IgD-negative memory B cell (primary cell): ENCODE measurements around the gene DSG3. TPM values are rescaled to one million over a fixed set of nuclear protein-coding genes. Genes with fewer than 3 reads are reported as not detected.

Experiments used
- H3K27ac Mint-ChIP-seq, 3 donors: one replicate each; pipeline ENCODE4 v1.8.0; 2020 to 2022; ENCODE audit warnings: mild to moderate bottlenecking in 3 of 3, mixed read lengths in 3 of 3, moderate library complexity in 1 of 3
- H3K27me3 Mint-ChIP-seq: one replicate; pipeline ENCODE4 v1.8.0; 2021; ENCODE audit warnings: mixed read lengths
- H3K36me3 Mint-ChIP-seq: one replicate; pipeline ENCODE4 v1.8.0; 2020; ENCODE audit warnings: mild to moderate bottlenecking, mixed read lengths
- H3K4me1 Mint-ChIP-seq, 3 donors: one replicate each; pipeline ENCODE4 v1.8.0; 2020 to 2022; ENCODE audit warnings: mixed read lengths in 3 of 3, mild to moderate bottlenecking in 1 of 3
- H3K4me3 Mint-ChIP-seq, 4 donors: one replicate each; pipeline ENCODE4 v1.8.0; 2020 to 2022; ENCODE audit warnings: mild to moderate bottlenecking in 4 of 4, mixed read lengths in 4 of 4, moderate library complexity in 3 of 4
- H3K9me3 Mint-ChIP-seq, 3 donors: one replicate each; pipeline ENCODE4 v1.8.0; 2020 to 2021; ENCODE audit warnings: mixed read lengths in 3 of 3, mild to moderate bottlenecking in 1 of 3
- polyA plus RNA-seq: library from polyadenylated mRNA; unstranded; fragments of 300-500 nt; fragmentation: Illumina TruSeq; gene quantifications from one replicate; pipeline ENCODE4 v1.2.3, GENCODE V29; 2021

Gene DSG3
- polyA plus RNA-seq, 1 donor from 2014 or later: 0.04 TPM

DNA sequence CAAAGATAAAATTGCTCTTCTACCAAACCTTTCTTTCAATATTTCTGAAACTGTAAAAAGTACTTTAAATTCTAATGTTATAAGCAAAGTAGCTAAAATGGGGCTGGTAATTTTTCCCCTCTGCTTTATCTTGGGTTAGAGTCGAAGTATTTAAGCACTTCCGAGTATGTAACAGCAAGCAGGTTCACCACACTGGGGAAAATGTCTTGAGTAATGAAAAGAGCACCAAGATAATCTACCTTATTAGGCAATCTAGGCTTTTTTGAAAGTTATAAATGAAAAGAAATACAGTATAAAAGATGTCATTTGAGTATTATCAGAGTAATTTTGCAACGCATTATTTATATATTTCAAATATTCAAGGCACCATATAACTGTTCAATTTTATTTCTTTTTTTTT lies 687 bp upstream of the DSG3 start:
- H3K27me3 Mint-ChIP-seq: no peaks in the 10 kb centered on the region

DNA sequence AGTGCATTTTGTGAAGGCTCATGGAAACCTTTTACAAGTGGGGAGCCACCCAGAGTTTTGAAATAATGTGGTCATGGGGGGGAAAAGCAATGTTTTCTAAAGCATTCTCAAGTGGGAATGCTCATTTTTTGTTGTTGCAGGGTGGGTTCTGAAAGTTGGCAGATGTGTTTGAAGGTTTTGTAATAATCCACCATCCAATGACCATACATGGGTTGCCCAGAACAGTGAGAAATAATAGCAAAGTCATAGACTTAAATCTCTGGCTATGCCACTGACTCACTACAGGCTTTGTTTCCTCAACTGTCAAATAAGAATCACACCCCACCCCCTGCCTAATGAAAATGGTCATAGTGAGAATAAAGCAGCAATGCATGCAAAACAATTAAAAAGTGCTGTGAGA lies 2.9 kb downstream of the DSG3 start:
- Mint-ChIP-seq H3K27ac (no peak overlapping the region), H3K4me3 (no peak overlapping the region), H3K9me3 (no peaks in the 10 kb centered on the region), H3K36me3 (no peaks in the 10 kb centered on the region), H3K4me1 (no peaks in the 10 kb centered on the region), H3K27me3 (no peaks in the 10 kb centered on the region)

More for the DNA sequence above, 687 bp upstream of the DSG3 start:
- no peaks in the 10 kb centered on the region for H3K9me3 Mint-ChIP-seq
- H3K4me3 Mint-ChIP-seq: no peak overlapping the region
- no peak overlapping the region for H3K27ac Mint-ChIP-seq
- no peaks in the 10 kb centered on the region for H3K4me1 Mint-ChIP-seq
- peaks cover 2% of the 10 kb centered on the region for H3K36me3 Mint-ChIP-seq

DNA sequence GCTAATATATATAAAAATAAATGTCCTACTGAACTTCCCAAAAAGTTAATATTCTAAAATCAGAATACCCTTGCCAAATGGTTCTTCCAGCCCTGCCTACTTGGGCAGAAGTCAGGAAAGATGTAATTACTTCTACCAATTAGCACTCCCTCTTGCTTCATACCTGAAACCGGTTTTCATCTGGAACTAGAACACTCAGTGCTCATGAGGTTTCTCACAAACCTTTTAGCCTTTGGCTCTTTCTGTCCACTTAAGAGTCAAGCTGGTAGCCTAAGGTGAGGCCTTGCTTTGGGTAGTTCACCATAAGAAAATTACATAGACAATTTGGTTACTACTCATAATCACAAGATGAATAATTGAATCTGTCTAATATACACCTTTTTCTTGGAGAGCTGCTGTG lies 4.1 kb downstream of the DSG3 start:
- no peak overlapping the region for H3K27ac Mint-ChIP-seq
- no peaks in the 10 kb centered on the region for H3K9me3 Mint-ChIP-seq
- no peaks in the 10 kb centered on the region for H3K4me1 Mint-ChIP-seq
- H3K27me3 Mint-ChIP-seq: no peaks in the 10 kb centered on the region
- H3K4me3 Mint-ChIP-seq: no peak overlapping the region
- H3K36me3 Mint-ChIP-seq: no peaks in the 10 kb centered on the region

DNA sequence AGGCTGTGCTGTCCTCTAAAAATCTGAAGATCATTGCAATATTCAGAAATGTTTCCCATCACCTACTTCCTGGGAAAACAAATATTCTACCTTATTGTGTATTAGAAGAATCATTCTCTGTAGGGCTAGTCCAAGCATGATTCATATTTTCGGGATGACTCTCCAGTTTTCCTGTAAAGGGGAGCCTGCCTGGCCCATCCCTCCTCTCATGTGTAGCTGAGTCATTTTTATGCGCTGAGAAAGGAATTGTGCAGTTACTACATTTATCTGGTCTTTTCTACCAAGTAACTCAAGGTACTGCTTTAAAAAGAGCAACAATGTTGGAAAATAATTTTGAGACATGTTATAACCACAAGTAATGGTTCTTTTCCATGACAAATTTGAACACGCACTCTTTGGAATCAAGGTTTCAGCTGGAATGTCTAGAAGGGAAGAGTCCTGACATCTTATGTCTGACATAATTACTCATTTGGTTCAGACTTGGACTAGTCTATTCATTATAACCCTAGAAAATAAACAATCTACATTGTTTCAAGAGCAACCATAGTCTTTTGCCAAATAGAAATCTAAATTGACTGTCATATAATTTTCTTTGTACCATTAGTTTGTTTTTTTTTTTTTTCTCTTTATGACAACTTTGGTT lies 6.6 kb downstream of the DSG3 start:
- Mint-ChIP-seq H3K36me3 (no peaks in the 10 kb centered on the region), H3K9me3 (peaks cover 0 to 2% (median 0%) of the 10 kb centered on the region in 3 donors), H3K4me1 (no peaks in the 10 kb centered on the region), H3K4me3 (no peak overlapping the region), H3K27me3 (no peaks in the 10 kb centered on the region), H3K27ac (no peak overlapping the region)

DNA sequence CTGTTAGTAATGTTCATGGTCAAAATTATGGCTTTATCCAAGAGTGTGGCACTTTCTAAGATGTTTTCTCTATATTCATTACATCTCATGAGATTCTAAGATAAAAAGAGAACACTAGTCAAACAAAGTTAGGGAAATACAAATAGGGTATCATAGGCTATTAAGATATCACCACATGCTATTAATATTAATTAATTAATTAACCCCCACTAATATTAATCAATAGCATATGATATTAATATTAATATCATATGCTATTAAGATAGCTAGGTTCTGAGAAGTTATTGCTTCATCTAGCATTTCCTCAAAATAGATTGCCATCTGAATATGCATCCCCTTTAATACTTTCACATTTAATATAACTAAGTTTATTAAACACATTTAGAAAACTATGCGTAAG lies 22.1 kb downstream of the DSG3 start:
- H3K27me3 Mint-ChIP-seq: peaks cover 4% of the 10 kb centered on the region
- H3K36me3 Mint-ChIP-seq: peaks cover 2% of the 10 kb centered on the region
- no peaks in the 10 kb centered on the region for H3K4me1 Mint-ChIP-seq
- no peak overlapping the region for H3K4me3 Mint-ChIP-seq
- H3K27ac Mint-ChIP-seq: no peak overlapping the region
- no peaks in the 10 kb centered on the region for H3K9me3 Mint-ChIP-seq

DNA sequence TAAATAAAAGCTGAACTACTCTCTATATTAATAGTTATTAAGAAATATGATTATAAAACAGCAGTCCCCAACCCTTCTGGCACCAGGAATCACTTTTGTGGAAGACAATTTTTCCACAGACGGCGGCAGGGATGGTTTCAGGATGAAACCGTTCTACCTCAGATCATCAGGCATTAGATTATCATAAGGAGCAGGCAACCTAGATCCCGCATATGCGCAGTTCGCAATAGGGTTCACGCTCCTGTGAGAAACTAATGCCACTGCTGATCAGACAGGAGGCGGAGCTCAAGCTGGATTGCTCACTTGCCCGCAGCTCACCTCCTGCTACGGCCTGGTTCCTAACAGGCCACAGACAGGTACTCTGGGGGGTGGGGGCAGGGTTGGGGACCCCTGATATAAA lies 31.1 kb downstream of the DSG3 start:
- Mint-ChIP-seq H3K27me3 (no peaks in the 10 kb centered on the region), H3K4me1 (no peaks in the 10 kb centered on the region), H3K27ac (no peak overlapping the region), H3K9me3 (no peaks in the 10 kb centered on the region), H3K4me3 (no peak overlapping the region), H3K36me3 (no peaks in the 10 kb centered on the region)

DNA sequence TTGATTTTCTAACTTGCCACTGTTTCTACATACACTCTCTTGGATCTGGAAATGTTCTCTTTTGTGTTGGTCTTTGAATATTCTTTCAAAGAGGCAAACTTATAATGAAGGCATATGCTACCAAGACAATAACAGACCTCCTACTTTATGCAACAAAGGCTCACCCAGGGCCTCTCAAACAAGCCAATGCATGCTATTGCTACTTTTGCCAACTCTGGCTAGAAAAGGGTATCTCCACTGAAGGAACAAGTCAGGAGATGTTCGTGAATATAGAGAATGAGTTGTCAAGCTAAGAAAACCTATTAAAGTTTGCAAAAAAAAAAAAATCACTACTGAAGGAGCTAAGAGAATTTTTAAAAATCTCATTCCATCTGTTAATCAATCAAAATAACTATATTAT lies 34.5 kb downstream of the DSG3 start:
- no peaks in the 10 kb centered on the region for H3K4me1 Mint-ChIP-seq
- no peak overlapping the region for H3K4me3 Mint-ChIP-seq
- no peaks in the 10 kb centered on the region for H3K36me3 Mint-ChIP-seq
- H3K9me3 Mint-ChIP-seq: peaks cover 0 to 3% (median 0%) of the 10 kb centered on the region in 3 donors
- no peaks in the 10 kb centered on the region for H3K27me3 Mint-ChIP-seq
- H3K27ac Mint-ChIP-seq: no peak overlapping the region

DNA sequence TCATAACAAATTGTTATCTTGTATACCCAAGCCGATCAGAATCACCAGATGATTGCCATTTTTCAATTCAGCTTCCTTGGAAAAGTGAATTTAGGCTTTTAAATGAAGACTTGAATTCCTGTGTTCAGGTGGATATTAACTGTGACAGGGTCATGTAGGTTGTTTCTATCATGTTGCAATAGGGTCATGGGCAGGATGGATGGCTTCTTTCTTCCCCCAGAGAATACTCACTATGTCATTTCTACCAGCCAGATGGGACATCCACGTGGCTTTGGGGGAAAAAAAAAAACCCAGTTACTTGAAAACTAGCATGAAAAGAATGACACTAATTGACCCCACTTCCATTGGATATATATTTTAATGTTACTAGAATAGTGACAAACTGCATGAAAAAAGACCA lies 35.9 kb downstream of the DSG3 start:
- H3K36me3 Mint-ChIP-seq: no peaks in the 10 kb centered on the region
- H3K4me3 Mint-ChIP-seq: no peak overlapping the region
- H3K27me3 Mint-ChIP-seq: no peaks in the 10 kb centered on the region
- H3K4me1 Mint-ChIP-seq: no peaks in the 10 kb centered on the region
- no peak overlapping the region for H3K27ac Mint-ChIP-seq
- H3K9me3 Mint-ChIP-seq: peaks cover 0 to 3% (median 0%) of the 10 kb centered on the region in 3 donors

DNA sequence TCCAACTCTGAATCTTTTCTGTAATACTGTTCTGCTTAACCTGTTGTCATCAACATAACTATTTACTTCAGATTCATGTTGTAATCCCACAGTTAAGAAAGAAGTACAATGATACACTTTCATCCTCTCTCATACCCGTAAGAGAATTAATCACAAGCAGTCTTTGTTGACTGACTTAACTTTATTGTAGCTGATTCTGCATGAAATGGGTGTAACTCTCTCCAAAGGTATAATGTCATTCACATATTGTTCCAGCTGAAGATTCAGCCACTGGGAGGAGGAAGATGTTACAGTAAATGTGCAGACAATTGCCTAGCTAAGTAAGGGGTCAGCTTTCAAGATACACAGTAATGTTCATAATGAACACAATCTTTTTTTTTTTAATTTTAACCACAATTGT lies 36.9 kb downstream of the DSG3 start:
- Mint-ChIP-seq H3K27me3 (no peaks in the 10 kb centered on the region), H3K36me3 (no peaks in the 10 kb centered on the region), H3K4me1 (no peaks in the 10 kb centered on the region), H3K27ac (no peak overlapping the region), H3K9me3 (peaks cover 0 to 3% (median 0%) of the 10 kb centered on the region in 3 donors), H3K4me3 (no peak overlapping the region)

DNA sequence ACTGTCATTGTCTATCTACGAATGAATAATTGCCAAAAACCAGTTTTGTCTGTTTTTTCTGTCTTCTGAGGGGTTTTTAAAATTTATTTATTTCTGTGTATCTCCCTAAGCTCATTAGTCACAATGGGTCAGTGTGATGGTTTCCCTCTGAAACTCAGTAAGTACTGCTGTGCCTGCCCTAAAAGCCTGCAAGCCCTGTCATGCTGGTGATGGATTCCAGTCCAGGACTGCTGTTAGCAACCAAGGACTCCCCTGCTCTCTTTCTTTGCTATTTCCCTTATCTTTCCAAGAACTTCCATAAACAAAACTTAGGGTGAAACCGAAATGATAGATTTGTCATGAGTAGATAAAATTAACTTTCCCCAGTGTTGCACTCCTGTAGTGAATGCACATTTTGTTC lies 38.6 kb downstream of the DSG3 start:
- H3K27ac Mint-ChIP-seq: no peak overlapping the region
- H3K27me3 Mint-ChIP-seq: no peaks in the 10 kb centered on the region
- H3K36me3 Mint-ChIP-seq: no peaks in the 10 kb centered on the region
- no peak overlapping the region for H3K4me3 Mint-ChIP-seq
- no peaks in the 10 kb centered on the region for H3K4me1 Mint-ChIP-seq
- peaks cover 0 to 3% (median 0%) of the 10 kb centered on the region in 3 donors for H3K9me3 Mint-ChIP-seq

DNA sequence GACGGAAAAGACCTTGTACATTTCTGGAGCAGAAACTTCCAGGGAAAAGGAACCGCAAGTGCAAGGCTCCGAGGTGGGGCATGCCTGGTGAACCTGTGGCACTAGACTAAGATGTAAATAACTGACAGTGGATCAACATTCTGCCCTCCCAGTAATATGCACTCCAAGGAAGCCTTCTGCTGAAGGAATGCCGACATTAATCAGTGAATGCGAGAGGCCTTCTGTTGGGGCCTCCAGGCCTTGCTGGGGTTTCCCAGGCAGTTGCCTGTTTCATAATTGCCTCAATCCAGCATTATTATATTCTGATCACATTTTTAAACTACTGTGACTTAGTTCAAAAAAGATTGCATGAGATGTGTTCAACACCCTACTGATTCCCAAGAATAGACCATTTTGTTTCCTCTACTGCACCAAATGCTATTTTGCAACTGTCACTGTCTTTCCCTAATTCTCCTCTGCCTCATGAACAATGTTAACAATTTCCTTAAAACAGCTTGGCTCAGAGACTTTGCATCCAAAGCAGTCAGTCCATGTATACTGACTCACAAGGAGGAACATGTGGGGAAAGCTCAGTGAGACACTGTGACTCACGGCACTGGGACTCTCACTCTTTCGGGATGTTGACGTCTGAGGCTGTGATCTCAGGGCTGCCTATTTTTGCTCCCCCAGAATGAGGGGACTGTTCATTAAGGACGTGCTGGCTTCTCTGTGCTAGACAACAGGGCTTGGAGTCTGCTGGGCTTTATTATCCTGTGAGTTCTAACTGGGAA lies 39.9 kb downstream of the DSG3 start:
- Mint-ChIP-seq H3K4me1 (no peaks in the 10 kb centered on the region), H3K4me3 (no peak overlapping the region), H3K27ac (no peak overlapping the region), H3K36me3 (no peaks in the 10 kb centered on the region), H3K9me3 (peaks cover 0 to 3% (median 0%) of the 10 kb centered on the region in 3 donors), H3K27me3 (no peaks in the 10 kb centered on the region)

DNA sequence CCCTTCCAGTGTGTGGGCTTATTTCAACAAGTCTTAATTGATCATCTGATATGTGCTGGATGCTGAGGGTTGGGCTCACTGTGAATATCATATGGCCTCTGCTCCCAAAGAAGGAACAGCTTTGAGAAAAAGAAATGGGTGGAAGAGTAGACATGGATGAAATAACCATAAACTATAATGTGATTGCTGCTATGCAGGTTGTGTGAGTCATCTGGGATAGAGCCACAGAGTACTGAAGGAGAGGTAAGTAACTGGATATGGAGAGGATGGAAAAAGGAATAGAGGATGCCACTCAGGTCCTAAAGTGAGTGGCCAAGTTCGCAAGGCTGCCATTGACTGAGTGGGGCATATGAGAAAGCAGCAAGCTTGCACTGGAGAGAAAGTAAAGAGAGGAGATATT lies 41.8 kb downstream of the DSG3 start:
- H3K4me3 Mint-ChIP-seq: no peak overlapping the region
- H3K4me1 Mint-ChIP-seq: no peaks in the 10 kb centered on the region
- no peak overlapping the region for H3K27ac Mint-ChIP-seq
- peaks cover 0 to 3% (median 0%) of the 10 kb centered on the region in 3 donors for H3K9me3 Mint-ChIP-seq
- H3K27me3 Mint-ChIP-seq: peaks cover 1% of the 10 kb centered on the region
- H3K36me3 Mint-ChIP-seq: no peaks in the 10 kb centered on the region

DNA sequence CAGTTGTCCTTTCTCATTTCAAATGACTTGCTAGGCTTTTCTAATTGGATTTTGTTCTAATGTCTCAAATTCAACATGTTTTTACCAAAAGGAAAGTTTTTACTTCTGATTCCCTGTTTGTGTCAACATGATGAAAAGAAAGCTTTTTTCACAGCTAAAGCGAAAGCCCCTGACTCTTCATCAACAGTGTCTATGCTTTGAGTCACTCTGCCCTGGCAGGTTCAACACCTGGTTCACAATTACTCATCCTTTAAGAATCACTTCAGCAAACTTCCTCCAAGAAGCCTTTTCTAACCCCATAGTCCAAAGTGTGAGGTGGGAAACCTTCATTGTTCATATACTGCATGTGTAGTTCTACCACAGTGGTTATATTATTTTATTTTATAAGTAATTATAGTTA lies 42.8 kb downstream of the DSG3 start:
- peaks cover 5% of the 10 kb centered on the region for H3K27me3 Mint-ChIP-seq
- no peak overlapping the region for H3K27ac Mint-ChIP-seq
- H3K4me3 Mint-ChIP-seq: no peak overlapping the region
- no peaks in the 10 kb centered on the region for H3K36me3 Mint-ChIP-seq
- H3K9me3 Mint-ChIP-seq: peaks cover 0 to 3% (median 0%) of the 10 kb centered on the region in 3 donors
- no peaks in the 10 kb centered on the region for H3K4me1 Mint-ChIP-seq

DNA sequence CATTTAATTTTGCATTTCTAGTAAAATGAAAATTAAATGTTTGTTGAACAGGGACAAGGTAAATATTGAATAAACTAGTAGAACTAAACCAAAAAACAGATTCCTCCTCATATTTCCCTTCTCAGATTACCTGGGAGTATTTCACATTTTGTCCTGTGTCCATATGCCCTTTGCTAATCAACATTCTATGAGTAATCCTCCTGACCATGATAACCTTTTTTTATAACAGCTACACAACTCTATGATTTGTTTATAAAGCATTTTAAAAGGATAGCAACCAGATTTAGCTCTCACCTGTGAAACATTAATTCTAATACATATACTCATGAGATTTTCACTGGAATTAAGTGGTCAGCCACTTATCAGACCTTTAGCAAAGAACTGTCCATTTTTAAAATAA lies 43.3 kb downstream of the DSG3 start:
- Mint-ChIP-seq H3K27me3 (peaks cover 5% of the 10 kb centered on the region), H3K4me1 (no peaks in the 10 kb centered on the region), H3K36me3 (no peaks in the 10 kb centered on the region), H3K27ac (no peak overlapping the region), H3K4me3 (no peak overlapping the region), H3K9me3 (peaks cover 0 to 3% (median 0%) of the 10 kb centered on the region in 3 donors)

DNA sequence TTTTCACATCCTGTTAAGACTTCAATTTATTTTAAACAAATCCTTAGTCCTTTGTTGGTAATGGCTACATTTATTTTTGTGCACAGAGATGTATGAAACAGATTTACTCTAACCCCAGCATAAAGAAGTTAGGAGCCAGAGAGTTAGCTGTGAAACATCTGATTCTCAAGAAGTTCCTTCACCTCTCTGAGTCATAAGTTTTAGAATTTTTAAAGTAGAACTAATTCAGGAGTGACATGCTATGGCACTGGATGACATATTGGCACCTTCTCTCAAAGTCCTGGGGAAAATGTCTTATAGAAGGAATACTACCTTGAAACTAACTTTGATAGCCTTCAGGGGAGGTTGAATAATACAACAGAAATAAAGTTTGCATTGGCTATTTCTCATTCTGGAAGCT lies 44.0 kb downstream of the DSG3 start:
- peaks cover 0 to 3% (median 0%) of the 10 kb centered on the region in 3 donors for H3K9me3 Mint-ChIP-seq
- no peak overlapping the region for H3K27ac Mint-ChIP-seq
- H3K4me1 Mint-ChIP-seq: no peaks in the 10 kb centered on the region
- H3K36me3 Mint-ChIP-seq: no peaks in the 10 kb centered on the region
- no peak overlapping the region for H3K4me3 Mint-ChIP-seq
- peaks cover 6% of the 10 kb centered on the region for H3K27me3 Mint-ChIP-seq

DNA sequence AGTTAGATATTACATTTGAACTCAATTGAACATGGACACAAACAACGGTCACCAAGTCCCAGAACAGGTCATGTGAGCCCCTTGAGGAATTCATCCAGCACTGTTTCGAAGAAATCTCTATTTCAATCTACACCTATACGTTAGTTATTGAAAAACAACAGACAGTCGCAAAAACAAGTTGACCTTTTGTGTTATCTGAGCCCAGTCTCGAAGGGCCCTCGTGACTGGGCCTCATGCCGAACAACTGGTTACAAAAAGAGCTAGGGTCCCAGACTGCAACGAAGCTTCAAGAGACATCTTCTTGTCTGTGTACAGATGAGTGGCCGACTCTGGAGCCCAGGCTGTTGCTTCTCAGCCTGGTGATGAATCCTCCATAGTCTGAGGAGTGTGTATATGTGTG lies 45.1 kb downstream of the DSG3 start:
- Mint-ChIP-seq H3K27ac (no peak overlapping the region), H3K36me3 (no peaks in the 10 kb centered on the region), H3K4me1 (no peaks in the 10 kb centered on the region), H3K9me3 (no peaks in the 10 kb centered on the region), H3K27me3 (peaks cover 14% of the 10 kb centered on the region), H3K4me3 (no peak overlapping the region)
